Measurements from ENCODE around the gene NOC3L. TPM values are rescaled to one million over a fixed set of nuclear protein-coding genes. Genes with fewer than 3 reads are reported as not detected.
"Not testable (repeated sequence)": the region's sequence is repeated elsewhere in the genome, so short reads cannot be mapped to it uniquely, and the experiment has no call there.

Gene NOC3L
- polyA plus RNA-seq, 1 experiment: 20.9 TPM

GRCh38 chr10:94355841-94356240, 6.9 kb downstream of the NOC3L start:
- H3K27me3 ChIP-seq (ENCODE audit: control insufficient read depth, insufficient read depth, low read length): no peaks in the 10 kb centered on the region
- no peak for TF ChIP-seq CTCF (IDR thresholded peaks at IDR 0.05; ENCODE audit: low read depth, low read length)
- no peak overlapping the region for H3K27ac ChIP-seq (ENCODE audit: low read depth, low read length)
- no peak overlapping the region for H3K4me3 ChIP-seq (ENCODE audit: low read depth, low read length)
- H3K9me3 ChIP-seq (ENCODE audit: control insufficient read depth, insufficient read depth, low read length): no peaks in the 10 kb centered on the region
- ChIA-PET POLR2A (no interaction called here), CTCF (interaction anchor here (1.5 to 4.5 kb wide), 3 partner anchors 36 to 439 kb away, joined by 6 to 36 read pairs (median 9); no protein-coding TSS in a partner anchor)
- DNase-seq (ENCODE audit: low read depth, low spot score): no peak

- CTCF ChIA-PET: interaction anchor here (0.7 to 2.2 kb wide), 5 partner anchors 10 to 436 kb away, joined by 3 to 19 read pairs (median 7); partner anchors contain the start of gene NOC3L
- POLR2A ChIA-PET: no interaction called here
- H3K4me3 ChIP-seq (ENCODE audit: low read depth, low read length): no peak overlapping the region
- no peak overlapping the region for H3K27ac ChIP-seq (ENCODE audit: low read depth, low read length)
- TF ChIP-seq CTCF (IDR thresholded peaks at IDR 0.05; ENCODE audit: low read depth, low read length): no peak
- H3K27me3 ChIP-seq (ENCODE audit: control insufficient read depth, insufficient read depth, low read length): no peaks in the 10 kb centered on the region
- no peaks in the 10 kb centered on the region for H3K9me3 ChIP-seq (ENCODE audit: control insufficient read depth, insufficient read depth, low read length)
- no peak for DNase-seq (ENCODE audit: low read depth, low spot score)
These were observed 9.4 kb downstream of the NOC3L start for GRCh38 chr10:94353336-94353735.

GRCh38 chr10:94351089-94351488, 11.7 kb downstream of the NOC3L start:
- POLR2A ChIA-PET: interaction anchor here (0.7 kb wide), 2 partner anchors 47 to 92 kb away, joined by 3 read pairs; no protein-coding TSS in a partner anchor
- CTCF ChIA-PET: interaction anchor here (1.0 to 5.0 kb wide), 3 partner anchors 9 to 434 kb away, joined by 4 to 50 read pairs (median 5); no protein-coding TSS in a partner anchor
- TF ChIP-seq CTCF (IDR thresholded peaks at IDR 0.05; ENCODE audit: low read depth, low read length): no peak

GRCh38 chr10:94350500-94350899, 12.2 kb downstream of the NOC3L start:
- POLR2A ChIA-PET: interaction anchor here (0.7 kb wide), 1 partner anchor 48 kb away, joined by 3 read pairs; no protein-coding TSS in a partner anchor
- not testable (repeated sequence) for H3K27ac ChIP-seq (ENCODE audit: low read depth, low read length); DNase-seq (ENCODE audit: low read depth, low spot score); H3K9me3 ChIP-seq (ENCODE audit: control insufficient read depth, insufficient read depth, low read length); H3K4me3 ChIP-seq (ENCODE audit: low read depth, low read length); H3K27me3 ChIP-seq (ENCODE audit: control insufficient read depth, insufficient read depth, low read length)
- CTCF ChIA-PET: interaction anchor here (1.0 to 5.0 kb wide), 3 partner anchors 9 to 434 kb away, joined by 4 to 50 read pairs (median 5); no protein-coding TSS in a partner anchor

More at GRCh38 chr10:94351089-94351488, 11.7 kb downstream of the NOC3L start:
- DNase-seq (ENCODE audit: low read depth, low spot score): no peak
- Histone ChIP-seq H3K4me3 (ENCODE audit: low read depth, low read length) (no peak overlapping the region), H3K27ac (ENCODE audit: low read depth, low read length) (no peak overlapping the region), H3K9me3 (ENCODE audit: control insufficient read depth, insufficient read depth, low read length) (no peaks in the 10 kb centered on the region), H3K27me3 (ENCODE audit: control insufficient read depth, insufficient read depth, low read length) (no peaks in the 10 kb centered on the region)

- Histone ChIP-seq H3K9me3 (ENCODE audit: control insufficient read depth, insufficient read depth, low read length) (no peaks in the 10 kb centered on the region), H3K27me3 (ENCODE audit: control insufficient read depth, insufficient read depth, low read length) (no peaks in the 10 kb centered on the region), H3K4me3 (ENCODE audit: low read depth, low read length) (no peak overlapping the region), H3K27ac (ENCODE audit: low read depth, low read length) (no peak overlapping the region)
- ChIA-PET CTCF (interaction anchor here (1.5 to 5.0 kb wide), 2 partner anchors 29 to 95 kb away, joined by 7 to 50 read pairs; no protein-coding TSS in a partner anchor), POLR2A (interaction anchor here (0.7 kb wide), 1 partner anchor 9 kb away, joined by 3 read pairs; no protein-coding TSS in a partner anchor)
- no peak for DNase-seq (ENCODE audit: low read depth, low spot score)
- no peak for TF ChIP-seq CTCF (IDR thresholded peaks at IDR 0.05; ENCODE audit: low read depth, low read length)
These were observed 13.4 kb downstream of the NOC3L start for GRCh38 chr10:94349327-94349726.

Data from AG04450 (cell line).